NCI-H526 treated with DMSO at 0.1 percent for 48 hours (cell line): ENCODE results near the gene GALK1.

ENCODE experiments used
- DNase-seq: peaks from one replicate; lab custom pipeline; 2025; lab: John Stamatoyannopoulos, UW

The GALK1 gene

DNA sequence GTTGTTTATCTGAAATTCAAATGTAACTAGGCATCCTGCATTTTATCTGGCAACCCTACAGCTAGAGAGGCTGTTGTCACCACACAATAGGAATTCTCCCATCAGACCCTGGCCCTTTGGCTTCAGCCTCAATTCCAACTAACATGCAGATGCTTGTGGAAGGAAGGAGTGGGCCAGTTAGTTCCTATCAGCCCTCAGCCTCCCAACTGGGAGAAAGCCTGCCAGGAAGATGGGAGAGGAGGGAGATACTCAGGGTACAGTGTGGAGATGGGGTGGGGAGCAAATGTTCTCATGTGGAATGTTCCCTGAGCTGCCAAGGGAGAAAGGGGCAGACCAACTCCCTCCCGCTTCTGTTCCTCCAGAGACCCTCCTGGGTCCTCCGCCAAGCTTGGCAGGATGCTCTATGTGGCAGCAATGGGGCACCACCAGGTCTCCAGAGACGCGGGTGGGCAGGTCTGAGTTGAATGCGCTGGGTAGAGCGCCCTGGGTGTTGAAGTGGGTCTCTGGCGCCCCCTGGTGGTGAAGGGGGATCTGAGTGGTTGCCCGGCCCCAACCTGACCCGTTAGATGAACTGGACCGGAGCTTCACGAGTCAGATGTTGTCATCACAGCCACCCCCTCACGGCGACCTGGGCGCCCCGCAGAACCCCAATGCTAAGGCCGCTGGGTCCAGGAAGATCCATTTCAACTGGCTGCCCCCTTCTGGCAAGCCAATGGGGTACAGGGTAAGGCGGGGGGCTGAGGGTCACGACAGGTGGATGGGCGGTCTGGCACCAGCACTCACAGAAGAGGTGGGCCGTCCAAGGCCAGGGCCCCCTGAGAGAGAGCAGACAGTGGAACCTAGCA, 15.2 kb downstream of the GALK1 start:
- DNase-seq, result peak; percentile 39

DNA sequence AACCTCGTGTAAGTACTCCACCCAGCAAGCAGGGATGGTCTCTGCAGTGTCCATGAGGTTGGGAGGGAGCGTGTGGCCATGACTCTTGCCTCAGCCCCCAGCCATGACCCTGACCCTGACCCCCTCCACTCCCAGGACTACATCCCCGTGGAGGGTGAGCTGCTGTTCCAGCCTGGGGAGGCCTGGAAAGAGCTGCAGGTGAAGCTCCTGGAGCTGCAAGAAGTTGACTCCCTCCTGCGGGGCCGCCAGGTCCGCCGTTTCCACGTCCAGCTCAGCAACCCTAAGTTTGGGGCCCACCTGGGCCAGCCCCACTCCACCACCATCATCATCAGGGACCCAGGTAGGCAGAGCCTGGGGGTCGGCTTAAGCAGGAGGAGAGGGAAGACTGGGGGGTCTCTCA, 16.3 kb downstream of the GALK1 start:
- no peak for DNase-seq

DNA sequence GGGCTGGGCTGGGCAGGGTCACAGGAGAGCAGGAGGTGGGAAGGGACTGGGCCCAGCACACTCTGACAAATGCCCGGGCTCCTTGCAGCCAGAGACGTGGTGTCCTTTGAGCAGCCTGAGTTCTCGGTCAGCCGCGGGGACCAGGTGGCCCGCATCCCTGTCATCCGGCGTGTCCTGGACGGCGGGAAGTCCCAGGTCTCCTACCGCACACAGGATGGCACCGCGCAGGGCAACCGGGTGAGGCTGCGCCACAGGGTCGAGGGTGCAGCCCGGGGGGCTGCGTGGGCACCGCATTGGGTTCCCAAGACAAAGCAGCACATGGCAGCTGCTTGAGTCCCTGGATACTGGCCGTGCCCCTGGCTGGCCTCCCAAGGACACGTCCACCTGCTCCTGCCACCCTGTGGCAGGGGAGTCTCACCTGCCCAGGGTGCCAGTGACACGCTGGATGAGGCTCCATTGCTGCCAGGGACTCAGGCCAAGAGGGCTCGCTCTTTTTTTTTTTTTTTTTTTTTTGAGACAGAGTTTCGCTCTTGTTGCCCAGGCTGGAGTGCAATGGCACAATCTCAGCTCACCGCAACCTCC, 21.3 kb downstream of the GALK1 start:
- no peak for DNase-seq

DNA sequence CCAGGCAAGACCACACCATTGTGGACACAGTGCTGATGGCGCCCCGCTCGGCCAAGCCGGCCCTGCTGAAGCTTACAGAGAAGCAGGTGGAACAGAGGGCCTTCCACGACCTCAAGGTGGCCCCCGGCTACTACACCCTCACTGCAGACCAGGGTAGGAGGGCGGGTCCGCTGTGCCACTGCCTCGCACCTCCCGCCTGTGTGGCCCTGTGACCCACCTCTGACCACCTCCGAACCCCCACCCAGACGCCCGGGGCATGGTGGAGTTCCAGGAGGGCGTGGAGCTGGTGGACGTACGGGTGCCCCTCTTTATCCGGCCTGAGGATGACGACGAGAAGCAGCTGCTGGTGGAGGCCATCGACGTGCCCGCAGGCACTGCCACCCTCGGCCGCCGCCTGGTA, 22.7 kb downstream of the GALK1 start:
- DNase-seq, result no peak

DNA sequence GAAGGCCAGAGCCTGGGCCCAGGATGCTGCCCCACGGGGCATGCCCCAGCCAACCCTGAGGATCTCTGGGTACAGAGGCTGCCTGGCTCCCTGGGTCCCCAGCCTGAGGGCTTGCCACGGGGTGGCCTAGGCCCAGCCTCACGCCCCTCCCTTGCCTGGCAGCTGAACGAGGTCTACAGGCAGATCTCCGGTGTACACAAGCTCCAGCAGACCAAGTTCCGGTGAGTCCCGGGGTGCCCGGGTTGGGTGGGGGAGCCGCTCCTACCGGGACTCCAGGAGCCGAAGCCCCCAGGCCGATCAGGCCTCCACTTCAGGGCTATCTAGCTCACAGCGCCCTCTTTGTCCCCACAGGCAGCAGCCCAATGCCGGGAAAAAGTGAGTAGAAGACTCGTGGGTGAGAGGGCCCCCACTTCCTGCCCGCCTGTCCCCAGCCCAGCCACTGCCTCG, 24.3 kb downstream of the GALK1 start:
- no peak for DNase-seq

DNA sequence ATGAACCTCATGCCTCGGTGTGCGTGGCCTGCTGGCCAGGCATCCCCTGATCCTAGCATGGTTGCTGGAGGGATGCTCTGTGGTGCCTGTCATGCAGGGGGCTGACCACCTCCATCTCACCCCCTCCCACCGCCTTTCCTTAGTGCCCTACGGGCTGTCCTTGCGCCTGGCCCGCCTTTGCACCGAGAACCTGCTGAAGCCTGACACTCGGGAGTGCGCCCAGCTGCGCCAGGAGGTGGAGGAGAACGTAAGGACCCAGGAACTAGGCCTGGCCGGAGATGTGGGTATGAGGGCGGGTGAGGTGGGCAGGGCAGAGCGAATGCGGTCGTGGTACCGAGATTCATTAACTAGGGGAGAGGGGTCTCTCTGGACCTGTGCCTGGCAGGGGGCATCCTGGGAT, 24.8 kb downstream of the GALK1 start:
- no peak for DNase-seq

DNA sequence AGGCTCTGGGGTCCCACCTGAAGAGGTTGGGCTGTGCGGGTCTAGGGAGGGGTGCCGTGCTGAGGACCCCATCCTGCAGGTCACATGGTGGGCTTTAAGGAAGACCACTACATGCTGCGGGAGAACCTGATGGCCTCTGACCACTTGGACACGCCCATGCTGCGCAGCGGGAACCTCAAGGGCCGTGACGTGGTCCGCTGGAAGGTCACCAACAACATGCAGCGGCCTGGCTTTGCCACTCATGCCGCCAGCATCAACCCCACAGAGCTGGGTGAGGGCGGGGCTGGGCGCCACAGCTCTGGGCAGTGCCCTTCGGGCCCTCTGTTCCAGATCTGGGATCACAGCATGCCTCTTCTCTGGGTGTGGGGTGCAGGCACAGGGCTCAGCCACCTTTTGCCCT, 25.2 kb downstream of the GALK1 start:
- DNase-seq, result no peak

DNA sequence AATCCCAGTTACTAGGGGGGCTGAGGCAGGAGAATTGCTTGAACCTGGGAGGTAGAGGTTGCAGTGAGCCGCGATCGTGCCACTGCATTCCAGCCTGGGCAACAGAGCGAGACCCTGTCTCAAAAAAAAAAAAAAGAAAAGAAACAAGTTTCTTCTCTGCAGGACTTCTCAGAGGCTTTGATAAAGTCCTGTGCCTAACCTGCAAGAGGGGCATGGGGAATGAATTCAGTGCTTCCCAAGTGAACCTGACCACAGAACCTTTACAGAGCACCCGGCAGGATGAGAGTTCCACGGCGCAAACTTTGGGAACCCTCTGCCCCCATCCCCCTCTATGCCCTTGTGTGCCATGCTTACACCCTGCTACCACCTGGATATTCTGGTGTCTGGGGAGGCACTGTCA, 25.8 kb downstream of the GALK1 start:
- no peak for DNase-seq

DNA sequence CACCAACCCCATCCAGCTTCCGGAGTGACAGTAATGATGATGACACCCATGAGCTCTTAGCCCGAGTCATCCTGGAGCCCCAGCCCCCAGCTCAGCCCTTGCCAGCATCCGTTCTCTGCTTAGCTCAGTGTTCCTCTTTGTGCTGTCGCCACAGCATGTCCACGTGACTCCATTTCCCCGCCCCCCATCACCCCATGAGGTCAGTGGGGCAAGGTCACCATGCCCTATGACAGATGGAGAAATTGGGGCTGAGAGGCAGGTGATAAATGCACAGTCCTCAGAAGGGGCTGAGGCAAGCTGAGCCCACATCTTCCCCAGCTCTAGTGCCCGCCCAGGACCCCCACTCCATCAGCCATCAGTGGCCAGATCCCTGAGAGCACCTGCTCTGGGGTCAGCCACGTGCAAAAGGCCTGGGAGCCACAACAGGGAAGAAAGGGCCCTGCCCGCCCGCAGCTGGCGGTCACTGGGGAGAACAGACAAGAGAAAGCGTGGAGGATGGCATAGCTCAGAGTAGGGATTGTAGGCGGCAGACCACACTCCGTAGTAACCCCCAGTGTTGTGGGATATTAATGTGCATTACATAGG, 26.7 kb downstream of the GALK1 start:
- no peak for DNase-seq

DNA sequence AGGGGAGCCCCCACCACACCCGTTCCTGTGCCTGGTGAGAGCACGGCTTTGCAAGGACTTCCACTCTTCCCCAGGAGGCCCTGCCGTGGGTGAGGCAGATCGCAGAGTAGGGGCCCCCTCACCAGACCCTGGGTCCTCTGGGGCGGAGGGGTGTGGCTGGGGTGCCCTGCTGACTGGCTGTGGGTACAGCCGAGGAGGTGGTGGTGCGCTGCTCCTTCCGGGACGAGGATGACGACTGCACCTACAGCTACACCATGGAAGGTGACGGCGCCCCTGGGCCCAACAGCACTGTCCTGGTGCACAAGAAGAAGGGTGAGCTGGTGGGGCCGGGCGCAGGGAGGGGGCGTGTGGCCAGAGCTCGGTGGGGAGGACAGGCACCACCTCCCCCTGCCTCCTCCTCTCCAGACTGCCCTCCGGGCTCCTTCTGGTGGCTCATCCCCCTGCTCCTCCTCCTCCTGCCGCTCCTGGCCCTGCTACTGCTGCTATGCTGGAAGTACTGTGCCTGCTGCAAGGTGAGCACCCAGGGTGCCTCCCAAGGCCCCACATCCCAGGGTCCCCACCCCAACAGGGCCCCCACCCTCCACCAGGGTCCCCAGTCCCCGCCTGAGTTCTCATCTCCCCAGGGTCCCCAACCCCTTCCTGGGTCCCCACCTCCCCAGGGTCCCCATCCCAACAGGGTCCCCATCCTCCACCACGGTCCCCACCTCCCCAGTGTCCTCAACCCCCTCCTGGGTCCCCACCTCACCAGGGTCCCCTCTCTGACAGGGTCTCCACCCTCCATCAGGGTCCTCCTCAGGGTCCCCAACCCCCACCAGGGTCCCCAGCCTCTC, 27.6 kb downstream of the GALK1 start:
- DNase-seq, result no peak

DNA sequence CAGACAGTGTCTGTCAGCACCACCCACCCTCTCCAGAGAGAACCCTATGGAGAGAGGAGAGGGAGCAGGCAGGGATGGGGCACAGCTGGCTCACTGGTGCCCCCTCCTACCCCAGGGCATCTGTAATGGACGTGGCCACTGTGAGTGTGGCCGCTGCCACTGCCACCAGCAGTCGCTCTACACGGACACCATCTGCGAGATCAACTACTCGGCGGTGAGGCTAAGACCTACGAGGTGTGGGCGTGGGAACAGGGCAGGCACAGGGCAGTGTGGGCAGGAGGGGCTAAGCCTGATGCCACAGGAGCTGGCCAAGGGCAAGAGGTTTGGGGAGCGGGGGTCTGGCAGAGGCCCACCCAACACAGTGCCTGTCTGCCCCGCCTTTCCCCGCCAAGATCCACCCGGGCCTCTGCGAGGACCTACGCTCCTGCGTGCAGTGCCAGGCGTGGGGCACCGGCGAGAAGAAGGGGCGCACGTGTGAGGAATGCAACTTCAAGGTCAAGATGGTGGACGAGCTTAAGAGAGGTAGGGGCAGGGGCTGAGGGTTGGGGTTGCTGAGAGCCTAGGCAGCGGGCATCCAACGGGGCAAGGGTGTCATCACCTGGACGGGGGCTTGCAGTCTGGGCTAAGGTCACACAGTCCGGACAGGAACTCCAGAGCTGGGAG, 28.7 kb downstream of the GALK1 start:
- DNase-seq, result no peak

DNA sequence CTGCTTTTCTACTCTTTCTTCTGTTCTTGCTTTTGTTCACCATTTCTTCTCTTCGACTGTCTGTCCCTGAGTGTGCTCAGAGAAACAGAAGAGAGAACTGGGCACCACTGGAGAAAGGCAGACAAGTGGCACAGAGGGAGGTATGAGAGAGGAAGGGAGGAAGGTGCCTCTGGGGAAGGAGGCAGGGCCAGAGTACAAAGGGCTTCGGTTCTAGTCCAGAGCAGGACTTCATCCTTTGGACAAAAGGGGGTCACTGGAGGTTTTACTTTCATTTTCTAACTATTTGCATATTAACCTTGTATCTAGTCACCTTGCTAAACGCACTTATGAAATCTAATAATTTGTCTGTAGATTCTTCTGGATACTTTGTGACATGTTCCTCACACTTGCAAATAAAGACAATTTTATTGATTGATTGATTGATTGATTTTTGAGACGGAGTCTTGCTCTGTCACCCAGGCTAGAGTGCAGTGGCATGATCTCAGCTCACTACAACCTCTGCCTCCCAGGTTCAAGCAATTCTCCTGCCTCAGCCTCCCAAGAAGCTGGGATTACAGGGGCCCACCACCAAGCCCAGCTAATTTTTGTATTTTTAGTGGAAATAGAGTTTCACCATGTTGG, 30.2 kb downstream of the GALK1 start:
- no peak for DNase-seq

DNA sequence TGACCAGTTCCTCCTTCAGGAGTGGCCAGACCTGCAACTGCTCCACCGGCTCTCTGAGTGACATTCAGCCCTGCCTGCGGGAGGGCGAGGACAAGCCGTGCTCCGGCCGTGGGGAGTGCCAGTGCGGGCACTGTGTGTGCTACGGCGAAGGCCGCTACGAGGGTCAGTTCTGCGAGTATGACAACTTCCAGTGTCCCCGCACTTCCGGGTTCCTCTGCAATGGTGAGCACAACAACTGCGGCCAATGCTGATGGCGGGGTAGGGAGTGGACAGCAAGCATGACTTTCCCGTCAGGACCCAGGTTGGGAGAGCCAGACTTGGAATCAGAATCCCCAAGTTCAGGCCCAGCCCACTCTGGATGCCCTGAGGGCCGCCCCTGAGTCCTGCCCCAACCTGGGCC, 31.5 kb downstream of the GALK1 start:
- DNase-seq, result no peak

DNA sequence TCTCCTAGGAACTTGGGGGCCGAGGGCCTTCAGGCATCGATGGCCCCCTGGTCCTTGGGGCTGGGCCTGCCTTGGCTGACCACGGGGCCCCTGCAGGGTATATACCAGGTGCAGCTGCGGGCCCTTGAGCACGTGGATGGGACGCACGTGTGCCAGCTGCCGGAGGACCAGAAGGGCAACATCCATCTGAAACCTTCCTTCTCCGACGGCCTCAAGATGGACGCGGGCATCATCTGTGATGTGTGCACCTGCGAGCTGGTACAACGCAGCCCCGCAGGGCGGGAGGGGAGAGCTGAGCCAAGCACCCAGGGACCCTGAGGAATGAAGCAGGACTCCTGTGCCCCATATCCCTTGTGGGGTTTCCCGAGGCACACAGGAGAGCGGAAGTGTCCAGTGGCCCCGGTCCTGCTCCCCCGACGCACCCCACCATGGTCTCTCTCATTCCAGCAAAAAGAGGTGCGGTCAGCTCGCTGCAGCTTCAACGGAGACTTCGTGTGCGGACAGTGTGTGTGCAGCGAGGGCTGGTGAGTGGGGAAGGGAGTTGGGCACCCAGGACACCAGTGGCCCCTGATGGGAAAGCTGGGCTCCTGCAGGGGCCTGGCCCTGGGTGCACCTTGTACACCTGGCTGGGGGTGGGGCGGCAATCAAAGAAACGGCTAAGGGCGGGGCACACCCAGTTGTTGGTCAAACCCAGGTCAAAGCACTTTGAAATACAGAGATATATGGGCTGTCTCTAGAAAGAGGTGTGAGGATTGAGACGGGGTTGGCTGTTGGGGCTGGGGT, 33.1 kb downstream of the GALK1 start:
- DNase-seq, result no peak

DNA sequence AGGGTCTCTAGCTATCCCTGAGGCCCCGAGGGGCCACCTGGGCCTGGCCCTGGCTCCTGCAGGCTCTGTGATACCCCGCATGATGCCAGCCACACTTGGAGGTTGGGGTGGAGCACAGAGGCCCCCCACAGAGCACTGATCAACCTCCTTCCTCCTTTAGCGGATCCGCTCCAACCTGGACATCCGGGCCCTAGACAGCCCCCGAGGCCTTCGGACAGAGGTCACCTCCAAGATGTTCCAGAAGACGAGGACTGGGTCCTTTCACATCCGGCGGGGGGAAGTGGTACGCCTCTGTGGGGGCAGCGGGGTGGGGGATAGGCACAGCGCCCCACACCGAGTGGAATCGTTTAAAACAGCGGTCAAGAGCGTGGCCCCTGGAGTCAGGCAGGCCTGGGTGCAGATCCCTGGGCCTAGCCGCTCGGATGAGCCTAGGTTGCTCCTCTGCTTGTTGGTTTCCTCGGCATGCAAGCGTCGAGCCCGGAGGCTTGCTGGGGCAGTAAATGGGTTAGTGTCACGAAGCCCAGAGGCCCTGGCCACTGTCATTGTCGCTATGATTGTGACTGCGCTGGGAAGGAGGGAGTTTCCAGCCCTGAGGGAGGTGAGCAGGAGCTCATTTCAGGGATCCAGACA, 33.8 kb downstream of the GALK1 start:
- DNase-seq, result no peak

DNA sequence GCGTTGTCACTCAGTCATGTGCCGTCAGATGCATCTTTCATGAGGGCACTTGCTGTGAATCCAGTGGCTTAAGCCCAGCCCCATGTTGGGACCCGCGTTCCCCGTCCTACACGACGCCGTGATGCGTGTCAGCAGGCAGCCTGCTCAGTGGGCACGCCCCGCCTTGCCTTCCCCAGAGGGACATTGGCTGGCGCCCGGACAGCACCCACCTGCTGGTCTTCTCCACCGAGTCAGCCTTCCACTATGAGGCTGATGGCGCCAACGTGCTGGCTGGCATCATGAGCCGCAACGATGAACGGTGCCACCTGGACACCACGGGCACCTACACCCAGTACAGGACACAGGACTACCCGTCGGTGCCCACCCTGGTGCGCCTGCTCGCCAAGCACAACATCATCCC, 34.9 kb downstream of the GALK1 start:
- no peak for DNase-seq

DNA sequence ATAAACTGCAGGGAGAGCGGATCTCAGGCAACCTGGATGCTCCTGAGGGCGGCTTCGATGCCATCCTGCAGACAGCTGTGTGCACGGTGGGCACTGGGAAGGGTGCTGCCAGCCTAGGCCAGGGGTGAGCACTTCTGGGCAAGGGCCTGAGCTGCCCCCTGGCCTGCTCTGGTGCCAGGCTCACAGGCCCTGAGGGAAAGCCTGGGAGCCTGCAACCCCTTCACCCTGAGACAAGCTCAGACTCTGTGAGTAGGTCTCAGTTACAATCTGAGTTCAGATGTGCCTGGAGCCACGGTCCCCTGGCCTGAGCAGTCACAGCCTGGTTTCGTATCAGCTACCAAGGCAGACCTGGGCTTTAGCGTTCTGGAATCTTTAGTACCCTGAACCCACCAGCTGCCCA, 35.6 kb downstream of the GALK1 start:
- DNase-seq, result no peak

DNA sequence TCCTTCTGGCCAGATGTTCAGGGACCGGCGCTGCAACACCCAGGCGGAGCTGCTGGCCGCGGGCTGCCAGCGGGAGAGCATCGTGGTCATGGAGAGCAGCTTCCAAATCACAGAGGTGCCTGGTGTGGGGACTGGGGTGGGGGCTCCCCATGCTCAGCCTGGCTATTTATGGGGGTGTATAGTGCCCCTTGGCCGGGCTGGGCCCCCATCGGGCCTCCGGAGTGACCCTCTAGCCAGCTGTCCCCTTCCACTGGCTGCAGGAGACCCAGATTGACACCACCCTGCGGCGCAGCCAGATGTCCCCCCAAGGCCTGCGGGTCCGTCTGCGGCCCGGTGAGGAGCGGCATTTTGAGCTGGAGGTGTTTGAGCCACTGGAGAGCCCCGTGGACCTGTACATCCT, 37.6 kb downstream of the GALK1 start:
- no peak for DNase-seq

DNA sequence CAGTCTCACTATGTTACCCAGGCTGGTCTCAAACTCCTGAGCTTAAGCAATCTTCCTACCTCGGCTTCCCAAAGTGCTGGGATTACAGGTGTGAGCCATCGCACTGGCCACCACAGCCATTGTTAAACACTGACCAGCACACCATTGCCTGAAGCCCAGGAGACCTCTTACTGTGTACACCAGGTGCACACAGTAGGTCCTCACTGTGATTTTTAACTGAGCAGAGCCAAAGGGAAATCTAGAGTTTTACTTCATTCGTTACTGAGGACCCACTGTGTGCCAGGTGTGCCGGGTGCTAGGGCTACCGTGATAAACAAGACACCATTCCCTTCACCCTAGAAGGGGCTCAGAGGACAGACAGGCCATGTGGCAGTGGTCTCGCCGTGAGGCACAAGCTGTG, 39.5 kb downstream of the GALK1 start:
- DNase-seq, result no peak
